Erythroblast (primary cell): ENCODE results near the gene INTS11.

ENCODE experiments used
- GATA1 ChIP-seq: IDR thresholded peaks from 2 replicates; pipeline ENCODE4 v1.6.1; 2011; ENCODE audit warnings: low read depth, mild to moderate bottlenecking, control low read depth, low read length, moderate library complexity
- POLR2A ChIP-seq: IDR thresholded peaks from 2 replicates; pipeline ENCODE4 v1.6.1; 2011; ENCODE audit warnings: mild to moderate bottlenecking, low read length

- TF ChIP-seq POLR2A (no peak), GATA1 (no peak)
These were observed 24.2 kb upstream of the INTS11 start for GRCh38 chr1:1348420-1349255.
